Esophagus squamous epithelium (tissue), 5 donors: ENCODE data around the gene SMIM38. TPM values are rescaled to one million over a fixed set of nuclear protein-coding genes. Genes with fewer than 3 reads are reported as not detected.

Source experiments
- DNase-seq: peaks from one replicate; lab custom pipeline; 2025; lab: John Stamatoyannopoulos, UW
- H3K27ac ChIP-seq, 4 donors: fragments of 200-600 bp; sonication (generic); one replicate each; pipeline ENCODE4 v1.5.1; 2016 to 2019; ENCODE audit warnings: mild to moderate bottlenecking in 1 of 4
- H3K27me3 ChIP-seq, 4 donors: fragments of 200-600 bp; sonication (generic); 1 replicate in 3 of 4; 2 replicates in 1 of 4; pipeline versions ENCODE4 v1.5.1 to v1.6.0; 2017 to 2021; ENCODE audit warnings: antibody characterized with exemption in 1 of 4
- H3K36me3 ChIP-seq, 3 donors: fragments of 200-600 bp; sonication (generic); one replicate each; pipeline ENCODE4 v1.5.1; 2016 to 2019
- H3K4me1 ChIP-seq, 3 donors: fragments of 200-600 bp; sonication (generic); one replicate each; pipeline ENCODE4 v1.5.1; 2017 to 2019
- H3K4me3 ChIP-seq, 4 donors: fragments of 200-600 bp; sonication (generic); 1 replicate in 3 of 4; 2 replicates in 1 of 4; pipeline ENCODE4 v1.5.1; 2016 to 2019; ENCODE audit warnings: mild to moderate bottlenecking in 2 of 4, moderate library complexity in 1 of 4
- H3K9me3 ChIP-seq, 3 donors: fragments of 200-600 bp; sonication (generic); one replicate each; pipeline ENCODE4 v1.5.1; 2016 to 2019
- POLR2A ChIP-seq, 4 donors: fragments of 450-650 bp; IDR thresholded peaks; one replicate each; pipeline ENCODE4 v1.6.1; 2017; ENCODE audit warnings: antibody characterized with exemption in 4 of 4, mild to moderate bottlenecking in 4 of 4, moderate library complexity in 3 of 4
- WGBS, 2 donors: methylation state at CpG; one replicate each; pipeline ENCODE4 v1.1.5; 2018; 5-methylcytosine and 5-hydroxymethylcytosine counted together
- intact Hi-C: fragments of 100-400 bp; cut with DNase I; formaldehyde crosslinking; loops from one replicate; pipeline ENCODE4 v1.15.0; 2022
- total RNA-seq, 4 donors: library from RNA; depleted of rRNA; stranded (reverse); fragments of >200 nt; gene quantifications; one replicate each; pipeline ENCODE4 v1.1.0, GENCODE V29; 2016
- TF ChIP-seq, protein P1 (sequence below), 6 experiments: fragments of 450-650 bp in 4 of 6; fragments of 200-600 bp in 2 of 6; sonication (generic) in 2 of 6; IDR thresholded peaks; one replicate each; pipeline ENCODE4 v1.5.1; 2016 to 2019; ENCODE audit warnings: antibody characterized with exemption in 6 of 6, mild to moderate bottlenecking in 4 of 6, moderate library complexity in 4 of 6
- donor health status: DM: yes; HTN: yes; CAD: no.

Gene SMIM38
- total RNA-seq, 4 donors from 2014 or later = 0.15 to 0.19 TPM; not detected in 2

- TF ChIP-seq, protein P1, sequence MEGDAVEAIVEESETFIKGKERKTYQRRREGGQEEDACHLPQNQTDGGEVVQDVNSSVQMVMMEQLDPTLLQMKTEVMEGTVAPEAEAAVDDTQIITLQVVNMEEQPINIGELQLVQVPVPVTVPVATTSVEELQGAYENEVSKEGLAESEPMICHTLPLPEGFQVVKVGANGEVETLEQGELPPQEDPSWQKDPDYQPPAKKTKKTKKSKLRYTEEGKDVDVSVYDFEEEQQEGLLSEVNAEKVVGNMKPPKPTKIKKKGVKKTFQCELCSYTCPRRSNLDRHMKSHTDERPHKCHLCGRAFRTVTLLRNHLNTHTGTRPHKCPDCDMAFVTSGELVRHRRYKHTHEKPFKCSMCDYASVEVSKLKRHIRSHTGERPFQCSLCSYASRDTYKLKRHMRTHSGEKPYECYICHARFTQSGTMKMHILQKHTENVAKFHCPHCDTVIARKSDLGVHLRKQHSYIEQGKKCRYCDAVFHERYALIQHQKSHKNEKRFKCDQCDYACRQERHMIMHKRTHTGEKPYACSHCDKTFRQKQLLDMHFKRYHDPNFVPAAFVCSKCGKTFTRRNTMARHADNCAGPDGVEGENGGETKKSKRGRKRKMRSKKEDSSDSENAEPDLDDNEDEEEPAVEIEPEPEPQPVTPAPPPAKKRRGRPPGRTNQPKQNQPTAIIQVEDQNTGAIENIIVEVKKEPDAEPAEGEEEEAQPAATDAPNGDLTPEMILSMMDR (IDR thresholded peaks at IDR 0.05) = no peak
- no peak for TF ChIP-seq POLR2A (IDR thresholded peaks at IDR 0.05)
- no peak for DNase-seq
These were observed 6.8 kb downstream of the SMIM38 start for GRCh38 chr11:69162505-69162904.

GRCh38 chr11:69163842-69164241, 8.1 kb downstream of the SMIM38 start:
- no peak for DNase-seq
- 100% methylated on average over 1 of the region's 1 CpG for WGBS, 2 donors
- Histone ChIP-seq H3K9me3 (no peaks in the 10 kb centered on the region), H3K27me3 (peaks cover 0 to 20% (median 0%) of the 10 kb centered on the region in 4 donors), H3K4me1 (peaks cover 7 to 25% (median 8%) of the 10 kb centered on the region in 3 donors), H3K36me3 (no peaks in the 10 kb centered on the region), H3K4me3 (no peak overlapping the region), H3K27ac (no peak overlapping the region)
- TF ChIP-seq POLR2A (IDR thresholded peaks at IDR 0.05) = no peak
- TF ChIP-seq, protein P1 (IDR thresholded peaks at IDR 0.05) = no peak
- intact Hi-C loops = no loop called here

More at GRCh38 chr11:69162505-69162904, 6.8 kb downstream of the SMIM38 start:
- Histone ChIP-seq H3K4me1 (peaks cover 7 to 30% (median 8%) of the 10 kb centered on the region in 3 donors), H3K27me3 (peaks cover 0 to 29% (median 0%) of the 10 kb centered on the region in 4 donors), H3K36me3 (no peaks in the 10 kb centered on the region), H3K4me3 (no peak overlapping the region), H3K9me3 (no peaks in the 10 kb centered on the region), H3K27ac (no peak overlapping the region)
- intact Hi-C loops = no loop called here

- Histone ChIP-seq H3K9me3 (no peaks in the 10 kb centered on the region), H3K4me3 (no peak overlapping the region), H3K27me3 (peaks cover 0 to 16% (median 0%) of the 10 kb centered on the region in 4 donors), H3K36me3 (no peaks in the 10 kb centered on the region), H3K27ac (no peak overlapping the region), H3K4me1 (peaks cover 7 to 16% (median 8%) of the 10 kb centered on the region in 3 donors)
- intact Hi-C loops = no loop called here
- no peak for DNase-seq
- TF ChIP-seq POLR2A (IDR thresholded peaks at IDR 0.05) = no peak
- TF ChIP-seq, protein P1 (IDR thresholded peaks at IDR 0.05) = no peak
- 80 to 90% methylated on average over 4 to 6 of the region's 10 CpGs for WGBS, 2 donors
These were observed 9.1 kb downstream of the SMIM38 start for GRCh38 chr11:69164824-69165223.

GRCh38 chr11:69165775-69166174, 10.0 kb downstream of the SMIM38 start:
- 83 to 91% methylated on average over 1 to 2 of the region's 2 CpGs for WGBS, 2 donors
- peaks cover 7 to 13% (median 8%) of the 10 kb centered on the region in 3 donors for H3K4me1 ChIP-seq
- no peak for DNase-seq
- H3K4me3 ChIP-seq = no peak overlapping the region
- no peak overlapping the region for H3K27ac ChIP-seq
- no peak for TF ChIP-seq POLR2A (IDR thresholded peaks at IDR 0.05)
- TF ChIP-seq, protein P1 (IDR thresholded peaks at IDR 0.05) = no peak
- no peaks in the 10 kb centered on the region for H3K9me3 ChIP-seq
- H3K36me3 ChIP-seq = no peaks in the 10 kb centered on the region
- intact Hi-C loops = no loop called here
- peaks cover 0 to 16% (median 0%) of the 10 kb centered on the region in 4 donors for H3K27me3 ChIP-seq

GRCh38 chr11:69166218-69167115, 10.7 kb downstream of the SMIM38 start:
- 52 to 53% methylated on average over 5 to 7 of the region's 21 CpGs for WGBS, 2 donors
- no peak for DNase-seq
- peaks cover 0 to 16% (median 0%) of the 10 kb centered on the region in 4 donors for H3K27me3 ChIP-seq
- H3K9me3 ChIP-seq = no peaks in the 10 kb centered on the region
- intact Hi-C loops = no loop called here
- no peak overlapping the region for H3K27ac ChIP-seq
- no peaks in the 10 kb centered on the region for H3K36me3 ChIP-seq
- H3K4me1 ChIP-seq = peaks cover 7 to 13% (median 8%) of the 10 kb centered on the region in 3 donors
- TF ChIP-seq, protein P1 (IDR thresholded peaks at IDR 0.05) = peak in 1 of 6 experiments; percentile 19
- no peak for TF ChIP-seq POLR2A (IDR thresholded peaks at IDR 0.05)
- peak overlapping the region in 1 of 4 donors; percentile 13 for H3K4me3 ChIP-seq
